Measurements from ENCODE around the gene SPACDR. TPM values are rescaled to one million over a fixed set of nuclear protein-coding genes. Genes with fewer than 3 reads are reported as not detected.

Gene SPACDR
- total and polyA plus RNA-seq, 12 donors: 0.36 to 2.9 (median 0.64) TPM; not detected in 6

- Histone ChIP-seq H3K27me3 (no peaks in the 10 kb centered on the region), H3K9me3 (replicated peaks in 1 of 3) (no peaks in the 10 kb centered on the region), H3K27ac (peak overlapping the region in 2 of 5 donors; percentile 95 to 98), H3K36me3 (replicated peaks in 1 of 2) (peaks cover 0 to 29% of the 10 kb centered on the region in 2 donors), H3K4me3 (no peak overlapping the region), H3K4me1 (replicated peaks in 1 of 2) (peaks cover 24 to 54% of the 10 kb centered on the region in 2 donors)
- TF ChIP-seq CTCF (IDR thresholded peaks at IDR 0.05): no peak
- no peak for TF ChIP-seq POLR2A (IDR thresholded peaks at IDR 0.05)
- DNase-seq: no peak
- intact Hi-C loops (cut with DNase I): no loop called here
- WGBS, 4 donors: 66 to 68% (median 66%) methylated on average over 10 of the region's 10 CpGs
Observed at GRCh38 chr7:100433592-100434296, 30.3 kb downstream of the SPACDR start.

- Histone ChIP-seq H3K27me3 (no peaks in the 10 kb centered on the region), H3K27ac (peak overlapping the region in 1 of 5 donors; percentile 95), H3K36me3 (replicated peaks in 1 of 2) (peaks cover 0 to 29% of the 10 kb centered on the region in 2 donors), H3K4me1 (replicated peaks in 1 of 2) (peaks cover 24 to 52% of the 10 kb centered on the region in 2 donors), H3K4me3 (no peak overlapping the region), H3K9me3 (replicated peaks in 1 of 3) (no peaks in the 10 kb centered on the region)
- WGBS, 4 donors: 60 to 78% (median 68%) methylated on average over 3 to 4 of the region's 4 CpGs
- TF ChIP-seq POLR2A (IDR thresholded peaks at IDR 0.05): no peak
- no peak for TF ChIP-seq CTCF (IDR thresholded peaks at IDR 0.05)
- no peak for DNase-seq
- intact Hi-C loops (cut with DNase I): no loop called here
Observed at GRCh38 chr7:100433276-100433591, 30.8 kb downstream of the SPACDR start.

GRCh38 chr7:100432621-100433275, 31.3 kb downstream of the SPACDR start:
- peaks cover 0 to 29% of the 10 kb centered on the region in 2 donors for H3K36me3 ChIP-seq (replicated peaks in 1 of 2)
- 86 to 88% (median 88%) methylated on average over 15 to 21 of the region's 21 CpGs for WGBS, 4 donors
- no peak overlapping the region for H3K4me3 ChIP-seq
- intact Hi-C loops (cut with DNase I): no loop called here
- no peak for DNase-seq
- no peak overlapping the region for H3K27ac ChIP-seq
- H3K4me1 ChIP-seq (replicated peaks in 1 of 2): peaks cover 27 to 55% of the 10 kb centered on the region in 2 donors
- H3K27me3 ChIP-seq: no peaks in the 10 kb centered on the region
- no peaks in the 10 kb centered on the region for H3K9me3 ChIP-seq (replicated peaks in 1 of 3)
- no peak for TF ChIP-seq POLR2A (IDR thresholded peaks at IDR 0.05)

GRCh38 chr7:100432053-100432452, 32.0 kb downstream of the SPACDR start:
- Histone ChIP-seq H3K4me1 (replicated peaks in 1 of 2) (peaks cover 29 to 57% of the 10 kb centered on the region in 2 donors), H3K9me3 (replicated peaks in 1 of 3) (no peaks in the 10 kb centered on the region), H3K27me3 (no peaks in the 10 kb centered on the region), H3K27ac (peak overlapping the region in 1 of 5 donors; percentile 97), H3K36me3 (replicated peaks in 1 of 2) (peaks cover 0 to 29% of the 10 kb centered on the region in 2 donors), H3K4me3 (no peak overlapping the region)
- 87 to 93% (median 90%) methylated on average over 4 of the region's 4 CpGs for WGBS, 4 donors
- TF ChIP-seq CTCF (IDR thresholded peaks at IDR 0.05) (no peak), POLR2A (IDR thresholded peaks at IDR 0.05) (no peak)
- intact Hi-C loops (cut with DNase I): no loop called here
- DNase-seq: no peak

All from adrenal gland (tissue), 12 donors.